Ishikawa (cell line): ENCODE measurements around the gene AP3B1.

Source experiments
- EGR1 ChIP-seq: IDR thresholded peaks from 2 replicates; pipeline ENCODE4 v1.6.1; 2012
- EP300 ChIP-seq: IDR thresholded peaks from 2 replicates; pipeline ENCODE4 v1.6.1; 2012; ENCODE audit warnings: borderline replicate concordance
- FOXM1 ChIP-seq: IDR thresholded peaks from 2 replicates; pipeline ENCODE4 v1.6.1; 2012; ENCODE audit warnings: low read depth, borderline replicate concordance
- NFIC ChIP-seq: IDR thresholded peaks from 2 replicates; pipeline ENCODE4 v1.6.1; 2012
- RAD21 ChIP-seq: IDR thresholded peaks from 2 replicates; pipeline ENCODE4 v1.6.1; 2012; ENCODE audit warnings: low read depth
- REST ChIP-seq: IDR thresholded peaks from 2 replicates; pipeline ENCODE4 v1.6.1; 2012; ENCODE audit warnings: low read depth, mild to moderate bottlenecking
- TAF1 ChIP-seq: IDR thresholded peaks from 2 replicates; pipeline ENCODE4 v1.6.1; 2012; ENCODE audit warnings: low read depth, mild to moderate bottlenecking
- TEAD4 ChIP-seq: IDR thresholded peaks from 2 replicates; pipeline ENCODE4 v1.6.1; 2012
- YY1 ChIP-seq: IDR thresholded peaks from 2 replicates; pipeline ENCODE4 v1.6.1; 2012; ENCODE audit warnings: low read depth
- TF ChIP-seq, protein P1 (sequence below): IDR thresholded peaks from 2 replicates; pipeline ENCODE4 v1.6.1; 2012
- TF ChIP-seq, protein P2 (sequence below): IDR thresholded peaks from 2 replicates; pipeline ENCODE4 v1.6.1; 2012

DNA sequence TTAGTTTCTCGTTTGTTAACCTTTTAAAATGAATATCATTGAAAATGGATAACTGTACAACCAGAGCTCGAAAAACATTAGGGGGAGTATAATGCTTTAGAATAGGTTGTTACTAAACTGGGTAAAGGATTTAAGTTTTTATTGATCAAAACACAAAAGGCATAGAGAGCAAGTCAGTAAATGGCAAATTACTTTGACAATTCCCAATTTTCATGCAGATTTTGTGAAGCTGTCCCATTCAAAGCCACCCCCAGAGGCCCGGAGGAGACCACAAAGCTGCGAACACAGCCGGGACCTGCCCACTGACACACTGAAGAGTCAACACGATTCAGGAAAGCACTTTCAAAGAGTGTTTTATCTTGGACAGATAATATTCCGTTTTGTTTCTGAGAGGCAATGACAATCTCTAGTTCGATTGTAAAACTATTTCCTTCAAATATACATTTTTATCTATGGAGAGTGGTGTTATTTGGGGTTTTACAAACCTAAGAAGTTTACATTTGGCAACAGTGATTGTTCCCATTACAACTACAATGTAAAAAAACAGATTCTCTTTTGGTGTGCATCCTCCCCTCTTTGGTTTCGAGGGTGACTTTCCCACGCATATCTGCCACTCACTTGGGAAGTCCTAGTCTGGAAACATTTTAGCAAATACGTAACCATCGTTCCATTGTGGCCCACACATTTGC is 335.7 kb downstream of the AP3B1 start:
- TF ChIP-seq TEAD4 (no peak), RAD21 (no peak), YY1 (no peak), EP300 (no peak), FOXM1 (no peak), REST (no peak), EGR1 (no peak), TAF1 (no peak), NFIC (no peak)
- TF ChIP-seq, protein P1, sequence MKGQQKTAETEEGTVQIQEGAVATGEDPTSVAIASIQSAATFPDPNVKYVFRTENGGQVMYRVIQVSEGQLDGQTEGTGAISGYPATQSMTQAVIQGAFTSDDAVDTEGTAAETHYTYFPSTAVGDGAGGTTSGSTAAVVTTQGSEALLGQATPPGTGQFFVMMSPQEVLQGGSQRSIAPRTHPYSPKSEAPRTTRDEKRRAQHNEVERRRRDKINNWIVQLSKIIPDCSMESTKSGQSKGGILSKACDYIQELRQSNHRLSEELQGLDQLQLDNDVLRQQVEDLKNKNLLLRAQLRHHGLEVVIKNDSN, result no peak
- TF ChIP-seq, protein P2, sequence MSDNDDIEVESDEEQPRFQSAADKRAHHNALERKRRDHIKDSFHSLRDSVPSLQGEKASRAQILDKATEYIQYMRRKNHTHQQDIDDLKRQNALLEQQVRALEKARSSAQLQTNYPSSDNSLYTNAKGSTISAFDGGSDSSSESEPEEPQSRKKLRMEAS, result no peak
